Inferior parietal cortex (tissue), 1 donor: ENCODE measurements around the gene SCFD1.
"Not testable (repeated sequence)": the region's sequence is repeated elsewhere in the genome, so short reads cannot be mapped to it uniquely, and the experiment has no call there.

ENCODE experiments used
- DNase-seq: peaks from one replicate; pipeline ENCODE4 v3.0.0-alpha.2; 2016; ENCODE audit errors: extremely low spot score

SCFD1 gene

GRCh38 chr14:30608533-30609006 is 13.5 kb upstream of the SCFD1 start:
- DNase-seq = no peak

GRCh38 chr14:30610787-30611343 is 11.3 kb upstream of the SCFD1 start:
- DNase-seq = peak; percentile 52

DNA sequence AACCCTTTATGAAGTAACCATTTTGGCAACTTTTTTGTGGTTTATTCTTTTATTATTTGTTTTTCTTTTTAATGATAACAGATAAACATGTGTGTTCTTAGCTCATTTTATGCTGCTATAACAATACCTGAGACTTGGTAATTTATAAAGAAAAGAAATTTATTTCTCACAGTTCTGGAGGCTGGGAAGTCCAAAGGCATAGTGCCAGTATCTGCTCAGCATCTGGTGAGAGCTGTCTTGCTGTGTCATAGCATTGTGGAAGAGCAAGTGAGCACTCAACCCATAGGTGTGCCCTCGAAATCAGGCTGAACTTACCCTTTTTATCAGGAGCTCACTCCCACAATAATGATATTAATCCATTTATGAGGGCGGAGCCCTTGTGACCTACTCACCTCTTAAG is 8.0 kb upstream of the SCFD1 start:
- DNase-seq = no peak

- DNase-seq = no peak
Measured at GRCh38 chr14:30620178-30620577, 1.9 kb upstream of the SCFD1 start.

DNA sequence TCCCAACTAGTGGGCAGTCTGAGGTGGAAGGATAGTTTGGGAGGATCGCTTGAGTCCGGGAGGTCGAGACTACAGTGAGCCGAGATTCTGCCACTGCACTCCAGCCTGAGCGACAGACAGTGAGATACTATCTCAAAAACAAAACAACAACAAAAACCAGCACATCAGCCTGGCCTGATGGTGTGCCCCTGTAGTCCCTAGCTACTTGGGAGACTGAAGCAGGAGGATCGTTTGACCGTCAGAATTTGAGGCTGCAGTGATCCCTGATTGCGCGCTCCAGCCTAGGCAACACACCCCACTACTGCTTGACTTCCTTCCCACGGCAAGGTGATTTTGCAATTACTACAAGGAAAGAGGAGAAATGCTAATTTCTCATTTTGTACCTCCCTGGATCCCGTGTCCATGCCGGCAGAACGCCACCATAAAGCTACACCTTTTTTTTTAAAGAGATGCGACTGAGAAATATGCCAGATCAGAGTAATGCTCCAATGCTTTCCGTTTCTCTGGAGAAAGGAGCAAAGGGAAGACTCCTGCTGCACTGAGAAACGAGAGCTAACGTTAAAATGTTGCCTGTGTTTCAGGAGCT is 672 bp upstream of the SCFD1 start:
- DNase-seq = peak; percentile 25

- no peak for DNase-seq
Measured at GRCh38 chr14:30623412-30624131, 1.5 kb downstream of the SCFD1 start.

DNA sequence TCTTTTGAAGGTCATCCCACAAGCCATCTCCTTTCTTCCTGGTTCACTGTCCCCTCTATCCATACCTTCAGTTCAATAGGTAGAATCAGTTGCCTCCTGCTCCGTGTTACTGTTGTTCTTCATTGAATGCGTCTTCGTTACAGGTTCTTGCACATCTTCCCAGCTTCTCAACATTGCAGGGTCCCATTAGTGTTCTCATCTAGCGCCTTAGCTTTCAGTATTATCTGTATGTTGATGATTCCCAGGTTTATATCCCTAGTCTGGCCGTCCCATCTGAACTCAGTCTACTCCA is 2.0 kb downstream of the SCFD1 start:
- no peak for DNase-seq

DNA sequence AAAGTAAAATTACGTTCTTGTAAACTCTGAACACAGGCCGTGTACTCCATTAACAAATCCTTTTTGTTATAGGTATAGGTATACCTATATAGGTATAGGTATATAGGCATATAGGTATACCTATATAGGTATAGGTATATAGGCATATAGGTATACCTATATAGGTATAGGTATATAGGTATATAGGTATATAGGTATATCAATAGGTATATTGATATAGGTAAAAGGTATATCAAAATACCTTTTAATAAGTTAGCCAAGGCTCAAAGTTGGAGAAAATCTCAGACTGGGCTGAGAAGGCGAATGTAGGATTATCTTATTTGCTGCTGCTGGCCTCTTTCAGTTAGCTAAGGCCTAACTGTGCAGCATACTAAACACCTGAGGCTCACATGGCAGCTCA is 3.4 kb downstream of the SCFD1 start:
- DNase-seq = no peak

GRCh38 chr14:30629432-30629831 is 7.3 kb downstream of the SCFD1 start:
- not testable (repeated sequence) for DNase-seq

DNA sequence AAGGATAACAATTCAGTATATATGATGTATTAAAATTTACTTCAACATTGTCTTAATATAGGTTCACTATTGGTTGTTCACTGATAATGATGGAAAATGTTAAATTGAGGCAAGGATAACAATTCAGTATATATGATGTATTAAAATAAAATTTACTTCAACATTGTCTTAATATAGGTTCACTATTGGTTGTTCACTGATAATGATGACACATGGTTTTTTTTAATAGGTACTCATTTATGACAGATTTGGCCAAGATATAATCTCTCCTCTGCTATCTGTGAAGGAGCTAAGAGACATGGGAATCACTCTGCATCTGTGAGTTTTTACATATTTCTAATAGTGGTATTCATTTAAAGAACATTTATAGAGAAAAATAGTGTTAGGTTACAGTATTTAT is 8.1 kb downstream of the SCFD1 start:
- DNase-seq = no peak

DNA sequence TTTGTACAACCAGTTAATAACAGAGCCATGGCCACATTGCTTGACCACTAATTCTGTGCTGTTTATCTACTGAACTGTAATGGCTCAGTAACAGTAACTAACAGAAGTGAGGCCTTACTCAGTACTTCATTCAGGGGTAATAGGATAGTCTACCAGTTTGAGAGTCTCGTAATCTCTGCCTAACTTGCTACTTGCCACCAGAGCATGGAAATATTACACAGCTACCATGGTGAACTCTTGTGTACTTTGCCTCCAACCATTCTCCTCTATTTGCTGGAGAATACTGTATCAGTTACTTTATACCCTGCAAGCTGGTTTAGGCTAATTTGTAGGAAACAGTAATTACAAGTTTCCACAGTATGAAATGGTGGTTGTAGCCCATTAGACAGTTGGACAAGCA is 10.6 kb downstream of the SCFD1 start:
- DNase-seq = no peak

DNA sequence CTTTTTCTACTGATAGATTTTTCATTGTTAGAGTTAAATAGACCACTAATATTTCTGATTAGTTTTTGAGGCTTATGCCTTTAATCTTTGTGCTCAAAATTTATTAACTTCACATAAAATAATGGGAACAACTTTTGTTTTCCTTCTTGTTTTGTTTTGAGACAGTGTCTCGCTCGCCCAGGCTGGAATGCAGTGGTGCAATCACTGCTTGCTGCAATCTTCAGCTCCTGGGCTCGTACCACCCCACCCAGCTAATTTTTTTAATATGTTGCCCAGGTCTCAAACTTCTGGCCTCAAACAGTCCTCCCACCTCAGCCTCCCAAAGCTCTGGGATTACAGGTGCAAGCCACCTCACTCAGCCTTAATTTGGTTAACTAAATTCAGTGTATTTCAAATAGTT is 16.8 kb downstream of the SCFD1 start:
- DNase-seq = no peak

DNA sequence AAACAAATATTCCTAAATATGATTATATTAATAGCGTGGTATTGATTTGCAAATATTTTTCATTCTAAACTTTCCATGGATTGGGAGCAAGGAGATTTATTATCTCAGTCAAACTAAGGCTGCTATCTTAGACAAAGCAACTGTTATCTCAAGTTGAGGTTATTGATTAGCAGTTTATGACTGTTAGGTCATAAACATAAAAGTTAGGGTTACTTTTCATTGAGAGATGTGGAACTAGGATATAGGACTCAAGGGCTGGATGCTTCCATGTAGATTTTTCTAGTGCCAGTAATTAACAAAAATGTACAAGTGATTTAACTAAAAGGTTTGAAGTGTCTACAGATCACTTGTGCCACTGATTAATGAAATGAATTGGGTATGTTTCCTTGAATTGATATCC is 19.1 kb downstream of the SCFD1 start:
- DNase-seq = no peak

DNA sequence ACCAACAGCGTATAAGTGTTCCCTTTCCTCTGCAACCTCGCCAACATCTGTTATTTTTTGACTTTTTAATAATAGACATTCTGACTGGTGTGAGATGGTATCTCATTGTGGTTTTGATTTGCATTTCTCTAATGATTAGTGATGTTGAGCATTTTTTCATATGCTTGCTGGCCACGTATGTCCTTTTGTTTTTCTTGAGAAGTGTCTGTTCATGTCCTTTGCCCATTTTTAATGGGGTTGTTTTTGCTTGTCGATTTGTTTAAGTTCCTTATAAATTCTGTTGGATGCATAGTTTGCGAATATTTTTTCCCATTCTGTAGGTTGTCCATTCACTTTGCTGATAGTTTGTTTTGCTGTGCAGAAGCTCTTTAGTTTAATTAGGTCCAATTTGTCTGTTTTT is 22.3 kb downstream of the SCFD1 start:
- not testable (repeated sequence) for DNase-seq

DNA sequence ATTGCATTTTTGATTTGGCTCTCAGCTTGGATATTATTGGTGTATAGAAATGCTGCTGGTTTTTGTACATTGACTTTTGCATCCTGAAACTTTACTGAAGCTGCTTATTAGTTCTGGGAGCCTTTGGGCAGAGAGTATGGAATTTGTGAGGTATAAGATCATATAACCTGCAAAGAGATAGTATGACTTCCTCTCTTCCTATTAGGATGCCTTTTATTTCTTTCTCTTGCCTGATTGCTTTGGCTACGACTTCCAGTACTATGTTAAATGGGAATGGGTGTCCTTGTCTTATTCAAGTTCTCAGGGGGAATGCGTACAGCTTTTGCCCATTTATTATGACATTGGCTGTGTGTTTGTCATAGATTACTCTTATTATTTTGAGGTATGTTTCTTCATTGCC is 23.5 kb downstream of the SCFD1 start:
- DNase-seq = no peak

DNA sequence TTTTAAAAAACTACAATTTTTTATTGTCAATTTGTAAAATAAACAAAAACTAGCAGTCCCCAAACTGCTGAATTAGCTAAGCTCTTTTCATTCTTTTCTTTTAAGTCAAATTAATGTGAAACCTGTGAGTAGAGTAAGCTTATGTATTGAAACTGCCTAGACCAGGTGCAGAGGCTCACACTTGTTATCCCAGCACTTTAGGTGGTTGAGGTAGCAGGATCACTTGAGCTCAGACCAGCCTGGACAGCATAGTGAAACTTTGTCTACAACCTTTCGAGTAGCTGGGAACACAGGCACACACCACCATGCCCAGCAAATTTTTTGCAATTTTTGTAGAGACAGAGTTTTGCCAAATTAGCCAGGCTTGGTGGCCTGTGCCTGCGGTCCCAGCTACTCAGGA is 26.4 kb downstream of the SCFD1 start:
- no peak for DNase-seq

DNA sequence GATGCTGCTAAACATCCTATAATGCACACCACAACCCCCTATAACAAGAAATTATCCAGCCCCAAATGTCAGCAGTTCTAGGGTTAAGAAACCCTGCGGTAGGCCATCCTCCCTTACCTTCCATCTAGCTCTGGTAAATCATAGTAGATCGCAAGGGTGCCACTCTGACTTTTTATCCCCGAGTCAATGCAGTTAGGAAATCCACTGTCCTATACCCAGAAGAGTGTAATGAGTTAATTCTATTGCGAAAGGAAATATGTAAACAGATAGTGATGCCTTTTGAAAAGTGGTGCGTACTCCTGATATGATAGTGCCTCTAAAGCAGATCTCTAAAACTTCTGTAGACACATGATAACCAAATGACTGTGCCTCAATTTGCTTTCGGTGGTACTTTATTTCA is 29.8 kb downstream of the SCFD1 start:
- DNase-seq = no peak

GRCh38 chr14:30655124-30655523 is 33.0 kb downstream of the SCFD1 start:
- DNase-seq = no peak

- DNase-seq = no peak
Measured at GRCh38 chr14:30655658-30656057, 33.5 kb downstream of the SCFD1 start.

GRCh38 chr14:30656190-30656632 is 34.1 kb downstream of the SCFD1 start:
- peak; percentile 28 for DNase-seq

- DNase-seq = no peak
Measured at GRCh38 chr14:30657050-30657449, 34.9 kb downstream of the SCFD1 start.

DNA sequence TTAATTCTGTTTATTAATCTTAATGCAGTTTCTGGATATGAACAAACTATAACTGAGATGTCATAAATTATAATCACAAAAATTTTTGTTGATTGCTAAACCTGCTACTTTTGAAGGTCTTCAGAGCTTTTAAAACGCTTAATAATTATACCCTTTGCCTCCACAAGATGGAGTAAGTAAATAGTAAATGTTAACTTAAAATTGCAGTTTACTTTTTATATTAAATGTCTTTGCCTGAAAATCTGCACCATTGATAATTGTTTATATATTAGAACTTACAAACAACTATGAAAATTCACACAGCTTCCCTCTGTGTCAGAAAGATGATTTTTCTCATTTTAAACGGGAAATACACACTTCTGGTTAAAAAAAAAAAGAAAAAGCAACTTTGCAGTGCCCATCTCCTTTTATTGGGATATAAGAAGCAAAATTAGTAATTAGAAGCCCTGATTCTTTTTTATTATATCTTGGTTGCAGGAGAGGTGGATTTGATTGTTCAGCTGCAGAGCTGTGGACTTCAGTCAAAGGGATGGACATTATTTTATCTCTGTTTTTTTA is 35.6 kb downstream of the SCFD1 start:
- no peak for DNase-seq

DNA sequence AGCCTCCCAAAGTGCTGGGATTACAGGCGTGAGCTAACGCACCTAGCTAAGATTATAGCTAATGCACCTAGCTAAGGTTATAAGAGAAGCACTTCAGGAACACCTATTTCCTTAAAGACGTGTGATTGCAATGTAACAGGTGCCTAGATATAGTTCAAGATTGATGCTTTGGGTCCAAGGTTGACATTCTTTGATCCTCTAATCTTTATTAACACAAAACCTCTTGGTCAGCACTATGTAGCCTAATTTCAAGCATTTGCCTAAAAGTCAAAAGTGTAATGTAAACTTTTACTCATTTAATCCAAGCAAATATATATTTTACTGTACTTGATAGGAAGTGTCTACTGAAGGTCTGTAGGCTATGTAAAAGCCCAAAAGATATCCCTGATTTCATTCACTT is 36.5 kb downstream of the SCFD1 start:
- DNase-seq = no peak
